Esophagus squamous epithelium (tissue), 4 donors: Measurements from ENCODE around the gene SPON2.

ENCODE experiments used
- POLR2A ChIP-seq, 4 donors: fragments of 450-650 bp; IDR thresholded peaks; one replicate each; pipeline ENCODE4 v1.6.1; 2017; ENCODE audit warnings: antibody characterized with exemption in 4 of 4, mild to moderate bottlenecking in 4 of 4, moderate library complexity in 3 of 4
- TF ChIP-seq, protein P1 (sequence below), 6 experiments: fragments of 450-650 bp in 4 of 6; fragments of 200-600 bp in 2 of 6; sonication (generic) in 2 of 6; IDR thresholded peaks; one replicate each; pipeline ENCODE4 v1.5.1; 2016 to 2019; ENCODE audit warnings: antibody characterized with exemption in 6 of 6, mild to moderate bottlenecking in 4 of 6, moderate library complexity in 4 of 6

DNA sequence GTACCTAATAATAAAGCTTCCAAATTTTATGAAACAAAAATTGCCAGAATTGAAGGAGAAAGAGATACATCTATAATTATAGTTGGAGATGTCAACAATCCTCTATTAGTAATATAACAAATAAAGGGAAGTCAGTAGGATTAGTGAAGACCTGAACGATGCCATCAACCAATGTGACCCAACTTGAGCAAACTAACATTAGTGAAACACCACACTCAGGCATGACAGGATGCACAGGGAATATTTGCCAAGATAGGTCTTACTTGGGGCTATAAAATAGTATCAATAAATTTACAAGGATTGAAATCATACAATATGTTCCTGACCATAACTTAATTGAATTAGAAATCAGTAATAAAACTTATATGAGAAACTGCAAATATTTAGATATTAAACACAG is 12.0 kb downstream of the SPON2 start:
- TF ChIP-seq, protein P1, sequence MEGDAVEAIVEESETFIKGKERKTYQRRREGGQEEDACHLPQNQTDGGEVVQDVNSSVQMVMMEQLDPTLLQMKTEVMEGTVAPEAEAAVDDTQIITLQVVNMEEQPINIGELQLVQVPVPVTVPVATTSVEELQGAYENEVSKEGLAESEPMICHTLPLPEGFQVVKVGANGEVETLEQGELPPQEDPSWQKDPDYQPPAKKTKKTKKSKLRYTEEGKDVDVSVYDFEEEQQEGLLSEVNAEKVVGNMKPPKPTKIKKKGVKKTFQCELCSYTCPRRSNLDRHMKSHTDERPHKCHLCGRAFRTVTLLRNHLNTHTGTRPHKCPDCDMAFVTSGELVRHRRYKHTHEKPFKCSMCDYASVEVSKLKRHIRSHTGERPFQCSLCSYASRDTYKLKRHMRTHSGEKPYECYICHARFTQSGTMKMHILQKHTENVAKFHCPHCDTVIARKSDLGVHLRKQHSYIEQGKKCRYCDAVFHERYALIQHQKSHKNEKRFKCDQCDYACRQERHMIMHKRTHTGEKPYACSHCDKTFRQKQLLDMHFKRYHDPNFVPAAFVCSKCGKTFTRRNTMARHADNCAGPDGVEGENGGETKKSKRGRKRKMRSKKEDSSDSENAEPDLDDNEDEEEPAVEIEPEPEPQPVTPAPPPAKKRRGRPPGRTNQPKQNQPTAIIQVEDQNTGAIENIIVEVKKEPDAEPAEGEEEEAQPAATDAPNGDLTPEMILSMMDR (IDR thresholded peaks at IDR 0.05) = no peak
- no peak for TF ChIP-seq POLR2A (IDR thresholded peaks at IDR 0.05)
